Stimulated activated naive B cell treated with anti-CD40 and anti-IgM and Interleukin-4, amounts not matched to agents 10 μg/mL and 1 μg/mL and 100 μg/mL, for 72 hours (primary cell): Measurements from ENCODE around the gene ZNF580.

Experiments
- ATAC-seq, 2 donors: fragments of 150-1000 bp; cut with Tn5 transposase; replicated peaks; 2 replicates each; pipeline ENCODE4 v1.10.0; 2021; ENCODE audit warnings: moderate library complexity in 1 of 2
- DNase-seq: peaks from one replicate; pipeline ENCODE4 v3.0.0; 2021
- H3K27ac Mint-ChIP-seq: one replicate; pipeline ENCODE4 v1.8.0; 2022; ENCODE audit warnings: mild to moderate bottlenecking, mixed read lengths
- H3K27me3 Mint-ChIP-seq, 2 donors: one replicate each; pipeline ENCODE4 v1.8.0; 2022; ENCODE audit warnings: mixed read lengths in 2 of 2
- H3K36me3 Mint-ChIP-seq, 2 donors: one replicate each; pipeline ENCODE4 v1.8.0; 2022; ENCODE audit warnings: mixed read lengths in 2 of 2, mild to moderate bottlenecking in 1 of 2
- H3K4me1 Mint-ChIP-seq, 2 donors: one replicate each; pipeline ENCODE4 v1.8.0; 2022; ENCODE audit warnings: mixed read lengths in 2 of 2, mild to moderate bottlenecking in 1 of 2
- H3K4me3 Mint-ChIP-seq, 2 donors: one replicate each; pipeline ENCODE4 v1.8.0; 2022; ENCODE audit warnings: mild to moderate bottlenecking in 2 of 2, mixed read lengths in 2 of 2, moderate library complexity in 1 of 2
- H3K9me3 Mint-ChIP-seq, 2 donors: one replicate each; pipeline ENCODE4 v1.8.0; 2022; ENCODE audit warnings: mixed read lengths in 2 of 2, mild to moderate bottlenecking in 1 of 2

ZNF580 gene

GRCh38 chr19:55642153-55643002 lies 1.6 kb downstream of the ZNF580 start:
- ATAC-seq (peak; percentile 23 to 27), DNase-seq (no peak)
- H3K9me3 Mint-ChIP-seq, result peaks cover 0 to 4% of the 10 kb centered on the region in 2 donors
- H3K36me3 Mint-ChIP-seq, result peaks cover 45 to 82% of the 10 kb centered on the region in 2 donors
- H3K4me3 Mint-ChIP-seq, result peak overlapping the region; percentile 87 to 99
- peaks cover 48 to 81% of the 10 kb centered on the region in 2 donors for H3K4me1 Mint-ChIP-seq
- H3K27ac Mint-ChIP-seq, result peak overlapping the region; percentile 97
- H3K27me3 Mint-ChIP-seq, result no peaks in the 10 kb centered on the region

GRCh38 chr19:55643003-55643886 lies 2.4 kb downstream of the ZNF580 start, which contains the start of gene ZNF581:
TSS of gene ZNF581 (plus strand) at chr19:55643649. CDS start at chr19:55644572, 923 bp downstream.
- Mint-ChIP-seq H3K4me1 (peaks cover 41 to 78% of the 10 kb centered on the region in 2 donors), H3K4me3 (peak within 1 kb of the TSS; percentile 87 to 99), H3K9me3 (peaks cover 0 to 2% of the 10 kb centered on the region in 2 donors), H3K27ac (peak within 1 kb of the TSS; percentile 97), H3K27me3 (no peaks in the 10 kb centered on the region), H3K36me3 (peaks cover 41 to 74% of the 10 kb centered on the region in 2 donors)
- ATAC-seq (peak; percentile 55 to 63), DNase-seq (peak; percentile 87)

- no peak for ATAC-seq
- Mint-ChIP-seq H3K4me3 (peak overlapping the region; percentile 87 to 99), H3K27ac (peak overlapping the region; percentile 97), H3K27me3 (no peaks in the 10 kb centered on the region), H3K4me1 (peaks cover 44 to 77% of the 10 kb centered on the region in 2 donors), H3K36me3 (peaks cover 44 to 74% of the 10 kb centered on the region in 2 donors), H3K9me3 (peaks cover 0 to 2% of the 10 kb centered on the region in 2 donors)
- no peak for DNase-seq
Measured at GRCh38 chr19:55643887-55644176, 3.0 kb downstream of the ZNF580 start.

GRCh38 chr19:55644191-55644833 lies 3.5 kb downstream of the ZNF580 start:
- peak overlapping the region; percentile 97 for H3K27ac Mint-ChIP-seq
- ATAC-seq, result no peak
- peak overlapping the region; percentile 87 to 99 for H3K4me3 Mint-ChIP-seq
- no peaks in the 10 kb centered on the region for H3K9me3 Mint-ChIP-seq
- H3K4me1 Mint-ChIP-seq, result peaks cover 43 to 77% of the 10 kb centered on the region in 2 donors
- DNase-seq, result no peak
- H3K36me3 Mint-ChIP-seq, result peaks cover 42 to 75% of the 10 kb centered on the region in 2 donors
- no peaks in the 10 kb centered on the region for H3K27me3 Mint-ChIP-seq

- Mint-ChIP-seq H3K9me3 (no peaks in the 10 kb centered on the region), H3K27me3 (no peaks in the 10 kb centered on the region), H3K4me1 (peaks cover 49 to 81% of the 10 kb centered on the region in 2 donors), H3K36me3 (peaks cover 45 to 77% of the 10 kb centered on the region in 2 donors), H3K27ac (peak overlapping the region; percentile 97), H3K4me3 (peak overlapping the region; percentile 87 to 99)
- ATAC-seq (no peak), DNase-seq (no peak)
Measured at GRCh38 chr19:55644842-55645511, 4.2 kb downstream of the ZNF580 start.

- no peaks in the 10 kb centered on the region for H3K27me3 Mint-ChIP-seq
- ATAC-seq, result no peak
Measured at GRCh38 chr19:55645512-55645881, 4.7 kb downstream of the ZNF580 start.

GRCh38 chr19:55646889-55647731 lies 6.3 kb downstream of the ZNF580 start:
- Mint-ChIP-seq H3K4me1 (peaks cover 53 to 85% of the 10 kb centered on the region in 2 donors), H3K27me3 (no peaks in the 10 kb centered on the region), H3K4me3 (peak overlapping the region; percentile 97 to 99), H3K27ac (peak overlapping the region; percentile 87), H3K9me3 (no peaks in the 10 kb centered on the region), H3K36me3 (peaks cover 57 to 79% of the 10 kb centered on the region in 2 donors)
- DNase-seq (no peak), ATAC-seq (peak in 1 of 2 donors; percentile 10)

More at GRCh38 chr19:55645512-55645881, 4.7 kb downstream of the ZNF580 start:
- peak overlapping the region; percentile 87 to 99 for H3K4me3 Mint-ChIP-seq
- no peak for DNase-seq
- peaks cover 50 to 81% of the 10 kb centered on the region in 2 donors for H3K4me1 Mint-ChIP-seq
- peaks cover 46 to 77% of the 10 kb centered on the region in 2 donors for H3K36me3 Mint-ChIP-seq
- H3K9me3 Mint-ChIP-seq, result no peaks in the 10 kb centered on the region
- peak overlapping the region; percentile 81 for H3K27ac Mint-ChIP-seq

GRCh38 chr19:55647732-55648584 lies 7.2 kb downstream of the ZNF580 start, which contains the start of gene CCDC106:
TSS of gene CCDC106 (plus strand) at chr19:55648212. CDS start at chr19:55649047, 835 bp downstream.
- H3K27me3 Mint-ChIP-seq, result no peaks in the 10 kb centered on the region
- H3K9me3 Mint-ChIP-seq, result no peaks in the 10 kb centered on the region
- peak within 1 kb of the TSS; percentile 97 to 99 for H3K4me3 Mint-ChIP-seq
- ATAC-seq (peak; percentile 16 to 37), DNase-seq (peak; percentile 72)
- H3K36me3 Mint-ChIP-seq, result peaks cover 58 to 79% of the 10 kb centered on the region in 2 donors
- peaks cover 53 to 84% of the 10 kb centered on the region in 2 donors for H3K4me1 Mint-ChIP-seq
- H3K27ac Mint-ChIP-seq, result peak within 1 kb of the TSS; percentile 97

- DNase-seq, result no peak
- Mint-ChIP-seq H3K9me3 (no peaks in the 10 kb centered on the region), H3K4me3 (peak overlapping the region; percentile 97 to 99), H3K4me1 (peaks cover 48 to 76% of the 10 kb centered on the region in 2 donors), H3K36me3 (peaks cover 52 to 71% of the 10 kb centered on the region in 2 donors), H3K27ac (peak overlapping the region; percentile 97), H3K27me3 (no peaks in the 10 kb centered on the region)
- ATAC-seq, result no peak
Measured at GRCh38 chr19:55648585-55649267, 7.9 kb downstream of the ZNF580 start.

GRCh38 chr19:55649268-55650125 lies 8.7 kb downstream of the ZNF580 start:
- H3K27me3 Mint-ChIP-seq, result no peaks in the 10 kb centered on the region

GRCh38 chr19:55650126-55650557 lies 9.3 kb downstream of the ZNF580 start:
- peaks cover 43 to 62% of the 10 kb centered on the region in 2 donors for H3K4me1 Mint-ChIP-seq
- H3K9me3 Mint-ChIP-seq, result no peaks in the 10 kb centered on the region
- no peaks in the 10 kb centered on the region for H3K27me3 Mint-ChIP-seq
- peak overlapping the region; percentile 97 to 99 for H3K4me3 Mint-ChIP-seq
- peaks cover 39 to 64% of the 10 kb centered on the region in 2 donors for H3K36me3 Mint-ChIP-seq
- DNase-seq, result peak; percentile 65
- ATAC-seq, result peak; percentile 19 to 27
- H3K27ac Mint-ChIP-seq, result peak overlapping the region; percentile 97

More at GRCh38 chr19:55649268-55650125, 8.7 kb downstream of the ZNF580 start:
- H3K36me3 Mint-ChIP-seq, result peaks cover 45 to 69% of the 10 kb centered on the region in 2 donors
- no peak for DNase-seq
- H3K27ac Mint-ChIP-seq, result peak overlapping the region; percentile 97
- ATAC-seq, result no peak
- H3K4me1 Mint-ChIP-seq, result peaks cover 46 to 69% of the 10 kb centered on the region in 2 donors
- no peaks in the 10 kb centered on the region for H3K9me3 Mint-ChIP-seq
- H3K4me3 Mint-ChIP-seq, result peak overlapping the region; percentile 97 to 99
